Brain microvascular endothelial cell (primary cell): ENCODE measurements around the gene MST1R.

ENCODE experiments used
- DNase-seq: peaks from one replicate; pipeline ENCODE4 v3.0.0-alpha.2; 2020
- H3K27ac ChIP-seq: fragments of 250-450 bp; sonication (Bioruptor Pico); 2 replicates; pipeline ENCODE4 v1.5.1; 2020; ENCODE audit warnings: mild to moderate bottlenecking, moderate library complexity
- H3K27me3 ChIP-seq: fragments of 250-450 bp; sonication (Bioruptor Pico); replicated peaks from 2 replicates; pipeline ENCODE4 v1.5.1; 2020; ENCODE audit warnings: mild to moderate bottlenecking
- H3K36me3 ChIP-seq: fragments of 250-450 bp; sonication (Bioruptor Pico); replicated peaks from 2 replicates; pipeline ENCODE4 v1.5.1; 2020; ENCODE audit warnings: mild to moderate bottlenecking
- H3K4me3 ChIP-seq: 2 replicates; pipeline ENCODE4 v1.5.1; 2011; ENCODE audit warnings: low read depth, mild to moderate bottlenecking, control low read depth, low read length, moderate library complexity
- CTCF ChIP-seq: IDR thresholded peaks from 2 replicates; pipeline ENCODE4 v1.5.1; 2011; ENCODE audit warnings: low read depth, mild to moderate bottlenecking, moderate library complexity, low read length, control low read depth, inconsistent platforms; ENCODE audit errors: missing control alignments
- in situ Hi-C: cut with HindIII; loops from 2 replicates; pipeline ENCODE4 v1.10.0; 2017; ENCODE audit warnings: low sequenced_read_pairs, low pct_ligation_motif_present

The MST1R gene

DNA sequence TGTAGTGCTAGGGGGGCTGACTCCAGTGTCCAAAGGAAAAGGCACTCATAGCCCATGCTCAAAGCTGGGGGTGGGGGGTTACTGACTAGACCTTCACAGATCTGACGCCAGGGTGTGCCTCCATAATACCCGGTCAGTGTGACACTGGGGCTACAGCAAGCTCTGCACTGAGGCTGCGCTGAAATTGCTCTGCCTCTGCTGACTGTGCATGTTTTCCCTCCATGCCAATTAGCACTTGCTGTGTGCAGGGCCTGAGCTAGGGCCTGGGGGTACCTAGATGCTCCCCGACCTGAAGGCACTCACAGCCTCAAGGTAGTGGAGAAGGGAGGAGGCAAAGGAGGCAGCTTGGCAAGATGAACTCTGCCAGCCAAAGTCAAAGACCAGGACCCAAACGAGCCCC, 39.2 kb downstream of the MST1R start:
- H3K4me3 ChIP-seq: no peak overlapping the region
- DNase-seq: no peak
- H3K27me3 ChIP-seq: peaks cover 15% of the 10 kb centered on the region
- H3K27ac ChIP-seq: no peak overlapping the region
- no peaks in the 10 kb centered on the region for H3K36me3 ChIP-seq
- TF ChIP-seq CTCF: no peak
- in situ Hi-C loops: no loop called here

- Histone ChIP-seq H3K27ac (no peak overlapping the region), H3K36me3 (no peaks in the 10 kb centered on the region), H3K4me3 (no peak overlapping the region), H3K27me3 (no peaks in the 10 kb centered on the region)
- no peak for TF ChIP-seq CTCF
- in situ Hi-C loops: no loop called here
- DNase-seq: no peak
Observed at GRCh38 chr3:49859576-49860305, 43.9 kb downstream of the MST1R start.

DNA sequence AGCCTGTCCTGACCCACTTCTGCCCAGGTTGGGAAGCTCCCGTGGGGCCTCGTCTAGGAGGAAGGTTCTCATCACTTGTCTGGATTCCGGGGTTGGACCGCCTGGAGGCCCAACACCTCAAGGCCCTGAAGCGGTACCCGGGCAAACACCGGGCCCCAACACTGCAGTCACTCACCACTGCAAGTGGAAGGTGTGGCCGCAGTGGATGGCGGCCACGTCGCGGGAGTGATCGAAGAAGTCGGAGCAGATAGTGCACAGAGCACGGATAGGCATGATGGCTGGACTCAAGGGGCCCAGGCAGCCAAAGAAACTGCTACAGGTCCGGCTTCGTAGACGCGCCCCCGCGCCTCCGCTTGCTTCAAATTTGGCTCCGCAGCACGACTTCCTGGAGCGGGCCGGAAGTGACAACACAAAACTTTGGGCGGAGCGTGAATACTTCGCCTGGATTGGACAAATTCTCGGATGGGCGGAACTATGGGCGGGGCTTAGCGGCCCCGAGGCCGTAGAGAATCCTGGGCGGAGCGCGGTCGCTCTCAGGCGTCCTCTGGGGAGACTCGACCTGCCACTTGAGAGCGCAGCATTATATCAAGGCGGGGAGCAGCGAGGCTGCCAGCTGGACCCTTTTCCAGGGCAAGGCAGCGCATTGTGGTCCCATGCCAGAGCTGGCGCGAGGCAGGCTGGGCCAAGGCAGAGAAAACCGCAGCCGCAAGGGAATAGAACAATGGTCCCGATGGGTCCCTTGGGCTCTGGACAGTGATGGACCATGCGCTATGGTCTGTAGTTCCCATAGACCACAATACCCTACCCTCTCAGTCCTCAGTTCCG, 47.3 kb downstream of the MST1R start, which contains the start of gene TRAIP:
Gene TRAIP, minus strand, starts transcription at position 384 of the 825 bp plus-strand sequence. Its CDS starts 111 bp downstream, at position 273.
- no peaks in the 10 kb centered on the region for H3K27me3 ChIP-seq
- DNase-seq: peak; percentile 89
- in situ Hi-C loops: no loop called here

DNA sequence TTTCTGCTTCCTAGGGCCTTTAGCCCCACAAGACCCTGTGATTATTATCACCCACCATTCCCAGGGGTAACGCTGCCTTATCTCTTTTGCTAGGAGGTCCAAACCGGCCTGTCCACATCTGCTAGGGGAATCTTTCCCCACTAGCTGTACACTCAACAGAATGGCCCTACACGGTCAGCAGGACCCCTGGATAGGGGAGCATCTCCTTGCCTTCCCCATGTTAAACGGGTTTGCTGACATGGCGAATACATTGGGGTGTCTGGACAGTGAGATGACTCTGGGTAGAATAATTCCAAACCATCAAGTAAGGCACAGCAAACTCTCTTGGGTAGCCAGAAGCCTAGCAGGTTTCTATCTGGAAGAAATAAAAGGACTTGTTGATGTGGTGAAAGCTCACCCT, 48.0 kb downstream of the MST1R start:
- peak overlapping the region; percentile 78 for H3K4me3 ChIP-seq
- no peaks in the 10 kb centered on the region for H3K27me3 ChIP-seq
- H3K36me3 ChIP-seq: no peaks in the 10 kb centered on the region
- H3K27ac ChIP-seq: no peak overlapping the region
- in situ Hi-C loops: no loop called here
- TF ChIP-seq CTCF: no peak
- DNase-seq: no peak

More for the DNA sequence above, 47.3 kb downstream of the MST1R start, which contains the start of gene TRAIP:
- Histone ChIP-seq H3K36me3 (no peaks in the 10 kb centered on the region), H3K27ac (no peak within 1 kb of the TSS), H3K4me3 (peak within 1 kb of the TSS; percentile 78)
- TF ChIP-seq CTCF: peak; percentile 3

DNA sequence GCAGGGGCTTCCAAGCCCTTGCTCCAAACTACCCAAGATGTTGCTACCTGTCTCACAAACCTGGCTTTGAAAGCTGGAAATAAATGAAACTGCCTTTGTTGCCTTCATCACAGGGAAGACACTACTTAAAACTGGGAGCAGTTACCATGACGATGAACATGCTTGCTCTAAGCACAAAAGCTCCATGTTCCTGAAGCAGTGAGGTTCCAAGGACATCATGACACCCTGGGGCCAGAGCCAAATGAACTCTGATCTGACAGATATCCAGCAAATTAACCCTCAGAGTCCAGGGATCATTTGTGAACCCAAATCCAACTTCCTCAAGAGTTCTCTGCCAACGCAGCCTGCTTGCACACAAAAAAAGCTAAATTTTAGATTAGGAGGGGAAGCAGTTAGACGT, 58.0 kb downstream of the MST1R start:
- in situ Hi-C loops: no loop called here
- DNase-seq: no peak
- Histone ChIP-seq H3K4me3 (no peak overlapping the region), H3K36me3 (no peaks in the 10 kb centered on the region), H3K27me3 (no peaks in the 10 kb centered on the region), H3K27ac (no peak overlapping the region)
- TF ChIP-seq CTCF: no peak
